AG20443 (cell line): ENCODE results near the gene THSD4.
"Not testable (repeated sequence)": the region's sequence is repeated elsewhere in the genome, so short reads cannot be mapped to it uniquely, and the experiment has no call there.

Experiments used
- DNase-seq: peaks from one replicate; pipeline ENCODE4 v3.0.0; 2012; ENCODE audit warnings: low spot score, mixed read lengths

Gene THSD4

GRCh38 chr15:71718116-71718910 lies 603.0 kb downstream of the THSD4 start:
- DNase-seq, result no peak

- DNase-seq, result no peak
Measured at GRCh38 chr15:71723344-71723743, 608.1 kb downstream of the THSD4 start.

- not testable (repeated sequence) for DNase-seq
Measured at GRCh38 chr15:71725207-71725955, 610.1 kb downstream of the THSD4 start.

- no peak for DNase-seq
Measured at GRCh38 chr15:71728881-71729280, 613.6 kb downstream of the THSD4 start.

- no peak for DNase-seq
Measured at GRCh38 chr15:71729319-71729718, 614.0 kb downstream of the THSD4 start.

- peak; percentile 81 for DNase-seq
Measured at GRCh38 chr15:71730277-71731144, 615.2 kb downstream of the THSD4 start.

- DNase-seq, result no peak
Measured at GRCh38 chr15:71732636-71733035, 617.4 kb downstream of the THSD4 start.

GRCh38 chr15:71733122-71733521 lies 617.9 kb downstream of the THSD4 start:
- DNase-seq, result no peak

GRCh38 chr15:71734709-71735384 lies 619.6 kb downstream of the THSD4 start:
- DNase-seq, result no peak

GRCh38 chr15:71735385-71735757 lies 620.1 kb downstream of the THSD4 start:
- DNase-seq, result no peak

GRCh38 chr15:71736286-71736947 lies 621.1 kb downstream of the THSD4 start:
- DNase-seq, result no peak

GRCh38 chr15:71737761-71738160 lies 622.5 kb downstream of the THSD4 start:
- no peak for DNase-seq

- no peak for DNase-seq
Measured at GRCh38 chr15:71739355-71739754, 624.1 kb downstream of the THSD4 start.

- no peak for DNase-seq
Measured at GRCh38 chr15:71742964-71743363, 627.7 kb downstream of the THSD4 start.

GRCh38 chr15:71743861-71744382 lies 628.7 kb downstream of the THSD4 start:
- peak; percentile 69 for DNase-seq

- no peak for DNase-seq
Measured at GRCh38 chr15:71746719-71747118, 631.4 kb downstream of the THSD4 start.

GRCh38 chr15:71747128-71748083 lies 632.1 kb downstream of the THSD4 start:
- DNase-seq, result peak; percentile 64

GRCh38 chr15:71748293-71748718 lies 633.0 kb downstream of the THSD4 start:
- no peak for DNase-seq

- DNase-seq, result no peak
Measured at GRCh38 chr15:71749500-71749899, 634.2 kb downstream of the THSD4 start.

- DNase-seq, result no peak
Measured at GRCh38 chr15:71752128-71752527, 636.9 kb downstream of the THSD4 start.
